Right lobe of liver (tissue), 6 donors: ENCODE measurements around the gene TATDN3. TPM values are rescaled to one million over a fixed set of nuclear protein-coding genes. Genes with fewer than 3 reads are reported as not detected.

ENCODE experiments used
- ATAC-seq, 4 donors: fragments of 200-7000 bp; cut with Tn5 transposase; one replicate each; pipeline ENCODE4 v1.9.1; 2020; ENCODE audit warnings: mild to moderate bottlenecking in 4 of 4, moderate library complexity in 4 of 4
- DNase-seq, 3 donors: peaks; one replicate each; pipeline ENCODE4 v3.0.0-alpha.2; 2020
- H3K27ac ChIP-seq, 3 donors: fragments of 200-600 bp; one replicate each; pipeline ENCODE4 v1.8.0; 2022
- H3K27me3 ChIP-seq, 2 donors: fragments of 200-600 bp; one replicate each; pipeline ENCODE4 v1.8.0; 2022
- H3K36me3 ChIP-seq, 4 donors: fragments of 200-600 bp; sonication (generic) in 1 of 4; one replicate each; pipeline versions ENCODE4 v1.5.1 to v1.8.0; 2017 to 2022; ENCODE audit warnings: control low read depth in 1 of 4
- H3K4me1 ChIP-seq, 4 donors: fragments of 200-600 bp; sonication (generic) in 1 of 4; one replicate each; pipeline versions ENCODE4 v1.5.1 to v1.8.0; 2017 to 2022; ENCODE audit warnings: control low read depth in 1 of 4
- H3K4me3 ChIP-seq, 3 donors: fragments of 200-600 bp; one replicate each; pipeline ENCODE4 v1.8.0; 2022
- H3K9me3 ChIP-seq, 4 donors: fragments of 200-600 bp; sonication (generic) in 1 of 4; one replicate each; pipeline versions ENCODE4 v1.5.1 to v1.8.0; 2017 to 2022; ENCODE audit warnings: control low read depth in 1 of 4
- CTCF ChIP-seq, 4 donors: fragments of 200-600 bp in 3 of 4; fragments of 450-650 bp in 1 of 4; IDR thresholded peaks; one replicate each; pipeline versions ENCODE4 v1.5.1 to v1.8.0; 2016 to 2022; ENCODE audit warnings: antibody characterized with exemption in 4 of 4, mild to moderate bottlenecking in 2 of 4
- POLR2A ChIP-seq: fragments of 450-650 bp; IDR thresholded peaks from one replicate; pipeline ENCODE4 v1.6.1; 2017; ENCODE audit warnings: antibody characterized with exemption, mild to moderate bottlenecking
- WGBS: methylation state at CpG from one replicate; pipeline ENCODE4 v1.1.6; 2018; ENCODE audit warnings: low coverage, low lambda C conversion rate; ENCODE audit not compliant: insufficient coverage; ENCODE audit errors: missing lambda C conversion rate; 5-methylcytosine and 5-hydroxymethylcytosine counted together
- intact Hi-C, 2 donors: fragments of 100-400 bp; cut with DNase I; formaldehyde crosslinking; loops; one replicate each; pipeline versions ENCODE4 v1.11.2 to v1.14.1; 2022
- total RNA-seq, 6 experiments: library from RNA; depleted of rRNA in 2 of 6; stranded (reverse); fragments of >200 nt in 2 of 6; fragmentation: NEBNext Ultra II Directional in 3 of 6; extraction: Animal tissue kit (Norgen Biotek cat#: 25700) in 3 of 6; gene quantifications; one replicate each; pipeline versions ENCODE4 v1.1.0 to v1.2.4, GENCODE V29; 2016 to 2023
- donor health status: DM: no; HTN: yes; CAD: no.
- donor health status: DM: no; HTN: no; CAD: no.
- donor health status: DM: no; HTN: no; CAD: no.
- donor health status: DM: no; HTN: yes; CAD: no.
- donor health status: DM: no; HTN: yes; CAD: no.

The TATDN3 gene
- total RNA-seq, 6 experiments from 2014 or later: 6.0 to 9.3 (median 6.6) TPM

- 73% methylated on average over 2 of the region's 2 CpGs for WGBS
- Histone ChIP-seq H3K27ac (no peak overlapping the region), H3K27me3 (no peaks in the 10 kb centered on the region), H3K9me3 (peaks cover 0 to 4% (median 0%) of the 10 kb centered on the region in 4 donors), H3K4me1 (peaks cover 0 to 7% (median 0%) of the 10 kb centered on the region in 4 donors), H3K4me3 (no peak overlapping the region), H3K36me3 (no peaks in the 10 kb centered on the region)
- DNase-seq (no peak), ATAC-seq (no peak)
- intact Hi-C loops: no loop called here
- TF ChIP-seq CTCF (IDR thresholded peaks at IDR 0.05) (no peak), POLR2A (no peak)
Measured at GRCh38 chr1:212820969-212821368, 29.3 kb downstream of the TATDN3 start.

GRCh38 chr1:212822956-212823355 lies 31.3 kb downstream of the TATDN3 start:
- no peak for ATAC-seq

GRCh38 chr1:212824201-212824600 lies 32.5 kb downstream of the TATDN3 start:
- ATAC-seq (no peak), DNase-seq (no peak)
- no peaks in the 10 kb centered on the region for H3K4me1 ChIP-seq
- H3K27me3 ChIP-seq: no peaks in the 10 kb centered on the region
- no peak overlapping the region for H3K4me3 ChIP-seq
- no peak overlapping the region for H3K27ac ChIP-seq
- TF ChIP-seq CTCF (IDR thresholded peaks at IDR 0.05): no peak
- TF ChIP-seq POLR2A: no peak
- intact Hi-C loops: no loop called here
- H3K36me3 ChIP-seq: no peaks in the 10 kb centered on the region
- WGBS: 94% methylated on average over 3 of the region's 16 CpGs
- peaks cover 0 to 4% (median 0%) of the 10 kb centered on the region in 4 donors for H3K9me3 ChIP-seq

More at GRCh38 chr1:212822956-212823355, 31.3 kb downstream of the TATDN3 start:
- 94% methylated on average over 3 of the region's 3 CpGs for WGBS
- Histone ChIP-seq H3K27ac (no peak overlapping the region), H3K27me3 (no peaks in the 10 kb centered on the region), H3K4me3 (no peak overlapping the region), H3K9me3 (peaks cover 0 to 4% (median 0%) of the 10 kb centered on the region in 4 donors), H3K4me1 (no peaks in the 10 kb centered on the region), H3K36me3 (no peaks in the 10 kb centered on the region)
- no peak for DNase-seq
- TF ChIP-seq POLR2A (no peak), CTCF (IDR thresholded peaks at IDR 0.05) (no peak)
- intact Hi-C loops: no loop called here

GRCh38 chr1:212825798-212826452 lies 34.2 kb downstream of the TATDN3 start:
- DNase-seq (no peak), ATAC-seq (no peak)
- WGBS: 92% methylated on average over 6 of the region's 6 CpGs
- no peaks in the 10 kb centered on the region for H3K36me3 ChIP-seq
- H3K27me3 ChIP-seq: no peaks in the 10 kb centered on the region
- peaks cover 0 to 4% (median 0%) of the 10 kb centered on the region in 4 donors for H3K9me3 ChIP-seq
- H3K27ac ChIP-seq: no peak overlapping the region
- TF ChIP-seq CTCF (IDR thresholded peaks at IDR 0.05): no peak
- TF ChIP-seq POLR2A: no peak
- intact Hi-C loops: no loop called here
- H3K4me1 ChIP-seq: no peaks in the 10 kb centered on the region
- no peak overlapping the region for H3K4me3 ChIP-seq
